GM12878 (cell line): ENCODE measurements around the gene FCF1.

Experiments used
- CBX5 ChIP-seq: sonication (generic); IDR thresholded peaks from 2 replicates; pipeline ENCODE4 v1.6.1; 2016; ENCODE audit warnings: low read depth, moderate library complexity, mild to moderate bottlenecking, inconsistent platforms
- DPF2 ChIP-seq: fragments of 450-650 bp; IDR thresholded peaks from 2 replicates; pipeline ENCODE4 v1.6.1; 2017; ENCODE audit warnings: mild to moderate bottlenecking
- FOXM1 ChIP-seq: IDR thresholded peaks from 2 replicates; pipeline ENCODE4 v1.6.1; 2012; ENCODE audit warnings: low read depth, mild to moderate bottlenecking, inconsistent platforms, low read length, moderate library complexity
- GABPA ChIP-seq: IDR thresholded peaks from 2 replicates; pipeline ENCODE4 v1.6.1; 2014; ENCODE audit warnings: antibody characterized with exemption, low read depth, mild to moderate bottlenecking, inconsistent platforms
- NR2F1 ChIP-seq: fragments of 450-650 bp; conservative IDR thresholded peaks from 2 replicates; pipeline ENCODE4 v1.6.1; 2017; ENCODE audit warnings: mild to moderate bottlenecking
- PAX5 ChIP-seq: IDR thresholded peaks from 2 replicates; pipeline ENCODE4 v1.6.1; 2011; ENCODE audit warnings: low read depth, low read length, borderline replicate concordance
- POLR2AphosphoS5 ChIP-seq: IDR thresholded peaks from 2 replicates; pipeline ENCODE4 v1.6.1; 2011; ENCODE audit warnings: mild to moderate bottlenecking, low read length, inconsistent platforms
- TF ChIP-seq, protein P1 (sequence below), 3 experiments: IDR thresholded peaks in 2 of 3; conservative IDR thresholded peaks in 1 of 3; 2 replicates each; pipeline ENCODE4 v1.5.1; 2011; ENCODE audit warnings: low read depth in 3 of 3, low read length in 3 of 3, mild to moderate bottlenecking in 3 of 3, control low read depth in 2 of 3, moderate library complexity in 2 of 3, inconsistent platforms in 1 of 3, mixed read lengths in 1 of 3; ENCODE audit not compliant: control insufficient read depth in 2 of 3, insufficient read depth in 1 of 3; ENCODE audit errors: extremely low read depth in 1 of 3
- TF ChIP-seq, protein P2 (sequence below): fragments of 450-650 bp; IDR thresholded peaks from 2 replicates; pipeline ENCODE4 v1.6.1; 2016; ENCODE audit warnings: mild to moderate bottlenecking
- TF ChIP-seq, protein P3 (sequence below): IDR thresholded peaks from 2 replicates; pipeline ENCODE4 v1.6.1; 2012; ENCODE audit warnings: low read length, inconsistent platforms

DNA sequence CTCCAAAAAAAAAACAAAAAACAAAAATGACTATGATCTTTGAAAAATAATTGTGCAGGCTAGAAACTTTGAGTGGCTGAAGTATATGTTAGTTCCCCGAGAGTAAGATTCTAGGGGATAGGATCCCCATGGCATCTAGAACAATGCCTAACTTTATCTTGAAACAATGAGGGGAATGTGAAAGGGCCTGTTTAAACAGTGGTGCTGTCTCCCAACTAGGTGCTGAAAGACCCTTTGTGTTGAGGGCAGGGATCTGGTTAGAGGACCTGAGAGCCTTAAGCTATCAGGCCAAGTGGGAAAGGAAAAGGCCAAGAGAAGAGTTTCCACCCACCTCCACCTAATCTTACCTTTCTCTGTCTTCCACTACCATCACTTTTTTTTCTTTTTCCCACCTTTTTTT lies 43.4 kb downstream of the FCF1 start:
- TF ChIP-seq, protein P1, sequence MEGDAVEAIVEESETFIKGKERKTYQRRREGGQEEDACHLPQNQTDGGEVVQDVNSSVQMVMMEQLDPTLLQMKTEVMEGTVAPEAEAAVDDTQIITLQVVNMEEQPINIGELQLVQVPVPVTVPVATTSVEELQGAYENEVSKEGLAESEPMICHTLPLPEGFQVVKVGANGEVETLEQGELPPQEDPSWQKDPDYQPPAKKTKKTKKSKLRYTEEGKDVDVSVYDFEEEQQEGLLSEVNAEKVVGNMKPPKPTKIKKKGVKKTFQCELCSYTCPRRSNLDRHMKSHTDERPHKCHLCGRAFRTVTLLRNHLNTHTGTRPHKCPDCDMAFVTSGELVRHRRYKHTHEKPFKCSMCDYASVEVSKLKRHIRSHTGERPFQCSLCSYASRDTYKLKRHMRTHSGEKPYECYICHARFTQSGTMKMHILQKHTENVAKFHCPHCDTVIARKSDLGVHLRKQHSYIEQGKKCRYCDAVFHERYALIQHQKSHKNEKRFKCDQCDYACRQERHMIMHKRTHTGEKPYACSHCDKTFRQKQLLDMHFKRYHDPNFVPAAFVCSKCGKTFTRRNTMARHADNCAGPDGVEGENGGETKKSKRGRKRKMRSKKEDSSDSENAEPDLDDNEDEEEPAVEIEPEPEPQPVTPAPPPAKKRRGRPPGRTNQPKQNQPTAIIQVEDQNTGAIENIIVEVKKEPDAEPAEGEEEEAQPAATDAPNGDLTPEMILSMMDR (IDR thresholded peaks at IDR 0.05 in 2 of 3, conservative IDR thresholded peaks at IDR 0.05 in 1 of 3; ENCODE audit: control insufficient read depth in 2 of 3, extremely low read depth in 1 of 3, insufficient read depth in 1 of 3, low read depth in 3 of 3, low read length in 3 of 3) = no peak
- TF ChIP-seq, protein P2, sequence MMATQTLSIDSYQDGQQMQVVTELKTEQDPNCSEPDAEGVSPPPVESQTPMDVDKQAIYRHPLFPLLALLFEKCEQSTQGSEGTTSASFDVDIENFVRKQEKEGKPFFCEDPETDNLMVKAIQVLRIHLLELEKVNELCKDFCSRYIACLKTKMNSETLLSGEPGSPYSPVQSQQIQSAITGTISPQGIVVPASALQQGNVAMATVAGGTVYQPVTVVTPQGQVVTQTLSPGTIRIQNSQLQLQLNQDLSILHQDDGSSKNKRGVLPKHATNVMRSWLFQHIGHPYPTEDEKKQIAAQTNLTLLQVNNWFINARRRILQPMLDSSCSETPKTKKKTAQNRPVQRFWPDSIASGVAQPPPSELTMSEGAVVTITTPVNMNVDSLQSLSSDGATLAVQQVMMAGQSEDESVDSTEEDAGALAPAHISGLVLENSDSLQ = no peak
- TF ChIP-seq GABPA (no peak), FOXM1 (no peak), DPF2 (no peak), POLR2AphosphoS5 (no peak), CBX5 (no peak), PAX5 (no peak), NR2F1 (no peak)
- TF ChIP-seq, protein P3, sequence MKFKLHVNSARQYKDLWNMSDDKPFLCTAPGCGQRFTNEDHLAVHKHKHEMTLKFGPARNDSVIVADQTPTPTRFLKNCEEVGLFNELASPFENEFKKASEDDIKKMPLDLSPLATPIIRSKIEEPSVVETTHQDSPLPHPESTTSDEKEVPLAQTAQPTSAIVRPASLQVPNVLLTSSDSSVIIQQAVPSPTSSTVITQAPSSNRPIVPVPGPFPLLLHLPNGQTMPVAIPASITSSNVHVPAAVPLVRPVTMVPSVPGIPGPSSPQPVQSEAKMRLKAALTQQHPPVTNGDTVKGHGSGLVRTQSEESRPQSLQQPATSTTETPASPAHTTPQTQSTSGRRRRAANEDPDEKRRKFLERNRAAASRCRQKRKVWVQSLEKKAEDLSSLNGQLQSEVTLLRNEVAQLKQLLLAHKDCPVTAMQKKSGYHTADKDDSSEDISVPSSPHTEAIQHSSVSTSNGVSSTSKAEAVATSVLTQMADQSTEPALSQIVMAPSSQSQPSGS = no peak
